OCI-LY7 (cell line): ENCODE data around the gene TRIAP1.

Source experiments
- EZH2phosphoT487 ChIP-seq: fragments of 200-600 bp; sonication (generic); IDR thresholded peaks from 2 replicates; pipeline ENCODE4 v1.6.1; 2018; ENCODE audit warnings: low read depth, borderline replicate concordance, mild to moderate bottlenecking, mixed run types, antibody characterized with exemption, low read length, moderate library complexity, mixed read lengths
- TF ChIP-seq, protein P1 (sequence below): fragments of 200-600 bp; sonication (generic); conservative IDR thresholded peaks from 2 replicates; pipeline ENCODE4 v1.5.1; 2014; ENCODE audit warnings: mild to moderate bottlenecking, antibody characterized with exemption, low read length, moderate library complexity, mixed read lengths

DNA sequence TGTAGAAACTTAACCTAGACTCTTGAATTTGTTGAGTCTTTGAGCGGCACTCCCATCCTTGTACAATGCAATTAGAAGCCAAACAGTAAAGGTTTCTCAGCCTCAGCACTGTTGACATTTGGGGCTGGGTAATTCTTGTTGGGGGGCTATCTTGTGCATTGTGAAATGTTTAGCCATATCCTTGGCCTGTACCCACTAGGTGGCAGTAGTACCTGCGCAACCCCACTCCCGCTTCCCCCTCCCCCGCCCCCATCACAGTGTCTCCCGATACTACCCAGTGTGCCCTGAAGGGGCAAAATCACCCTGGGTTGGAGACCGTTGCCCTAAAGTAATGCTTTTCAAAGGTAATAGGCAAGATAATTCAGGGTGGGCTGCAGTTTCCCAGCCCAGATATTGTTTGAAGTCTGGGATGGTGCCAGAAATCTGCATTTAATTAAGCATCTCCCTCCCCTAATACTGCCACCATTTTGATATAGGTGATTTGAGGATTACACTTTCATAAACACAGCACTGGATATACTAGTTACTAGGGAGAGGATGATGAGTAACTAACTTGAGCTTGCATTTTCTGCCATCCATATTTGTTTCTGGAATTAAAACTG is 6.4 kb downstream of the TRIAP1 start:
- TF ChIP-seq, protein P1, sequence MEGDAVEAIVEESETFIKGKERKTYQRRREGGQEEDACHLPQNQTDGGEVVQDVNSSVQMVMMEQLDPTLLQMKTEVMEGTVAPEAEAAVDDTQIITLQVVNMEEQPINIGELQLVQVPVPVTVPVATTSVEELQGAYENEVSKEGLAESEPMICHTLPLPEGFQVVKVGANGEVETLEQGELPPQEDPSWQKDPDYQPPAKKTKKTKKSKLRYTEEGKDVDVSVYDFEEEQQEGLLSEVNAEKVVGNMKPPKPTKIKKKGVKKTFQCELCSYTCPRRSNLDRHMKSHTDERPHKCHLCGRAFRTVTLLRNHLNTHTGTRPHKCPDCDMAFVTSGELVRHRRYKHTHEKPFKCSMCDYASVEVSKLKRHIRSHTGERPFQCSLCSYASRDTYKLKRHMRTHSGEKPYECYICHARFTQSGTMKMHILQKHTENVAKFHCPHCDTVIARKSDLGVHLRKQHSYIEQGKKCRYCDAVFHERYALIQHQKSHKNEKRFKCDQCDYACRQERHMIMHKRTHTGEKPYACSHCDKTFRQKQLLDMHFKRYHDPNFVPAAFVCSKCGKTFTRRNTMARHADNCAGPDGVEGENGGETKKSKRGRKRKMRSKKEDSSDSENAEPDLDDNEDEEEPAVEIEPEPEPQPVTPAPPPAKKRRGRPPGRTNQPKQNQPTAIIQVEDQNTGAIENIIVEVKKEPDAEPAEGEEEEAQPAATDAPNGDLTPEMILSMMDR = peak; percentile 88
- no peak for TF ChIP-seq EZH2phosphoT487
